Medulla oblongata (tissue), 1 donor: ENCODE results near the gene ATXN10.
"Not testable (repeated sequence)": the region's sequence is repeated elsewhere in the genome, so short reads cannot be mapped to it uniquely, and the experiment has no call there.

Source experiments
- DNase-seq: peaks from one replicate; pipeline ENCODE4 v3.0.0-alpha.2; 2015; ENCODE audit errors: extremely low spot score

ATXN10 gene

DNA sequence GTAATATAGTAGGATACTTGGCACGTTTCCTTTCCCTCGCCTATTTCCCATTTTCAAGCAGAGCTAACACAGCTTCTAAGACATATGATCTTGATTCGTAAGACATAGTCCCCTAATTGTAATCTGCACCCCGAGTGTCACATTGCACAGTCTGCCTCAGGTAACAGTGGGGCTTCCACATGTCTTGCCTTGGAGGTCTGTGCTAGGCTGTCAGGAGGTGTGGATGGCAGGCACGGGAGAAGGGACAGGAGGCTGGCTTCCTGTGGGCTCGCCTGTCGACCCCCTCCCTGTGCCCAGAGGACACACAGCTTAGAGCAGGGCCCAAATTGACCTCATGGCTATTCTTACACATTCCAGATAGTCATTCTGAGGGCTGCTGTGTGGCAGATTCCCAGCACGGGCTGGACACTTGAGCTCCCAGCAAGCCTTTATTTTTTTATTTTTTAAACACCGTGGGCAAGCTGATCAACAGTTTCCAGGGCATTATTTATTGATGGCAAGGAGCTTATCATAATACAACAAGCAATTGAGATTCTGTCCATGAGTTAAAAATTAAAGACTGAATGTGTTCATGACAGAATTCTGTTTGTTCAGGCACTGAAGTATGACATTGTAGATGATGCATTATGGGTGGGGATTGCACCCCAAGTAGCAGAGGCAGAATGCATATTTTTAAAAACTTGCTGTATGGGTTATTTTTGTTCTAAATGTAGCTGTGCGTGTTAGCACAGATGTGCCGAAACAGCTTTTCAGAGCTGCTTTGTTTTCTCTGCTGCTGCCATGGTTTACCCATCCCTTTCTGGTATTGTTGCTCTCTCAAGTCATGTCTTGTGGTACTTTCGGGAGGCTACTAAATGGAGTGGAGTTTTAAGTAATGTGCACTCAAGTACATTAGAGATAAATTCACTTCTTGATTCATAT lies 113.0 kb downstream of the ATXN10 start:
- peak; percentile 8 for DNase-seq

DNA sequence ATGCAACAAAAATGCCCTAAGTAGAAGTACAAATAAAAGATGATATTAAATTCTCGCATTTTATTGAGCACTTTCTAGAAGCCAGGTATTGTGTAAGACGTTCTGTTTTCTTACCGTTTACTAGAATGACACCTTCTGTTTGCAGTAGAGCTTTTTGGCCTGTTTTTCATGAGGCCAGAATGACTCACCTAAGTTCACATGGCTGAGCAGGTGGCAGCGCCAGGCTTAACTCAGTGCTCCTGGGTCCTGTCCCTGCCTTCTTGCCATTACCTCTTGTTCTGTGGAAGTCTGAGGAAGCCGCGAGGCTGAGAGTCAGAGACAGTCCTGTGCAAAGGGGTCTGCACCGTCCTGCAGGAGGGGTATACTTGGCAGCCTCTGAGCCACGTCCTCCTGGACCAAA lies 113.8 kb downstream of the ATXN10 start:
- DNase-seq: no peak

DNA sequence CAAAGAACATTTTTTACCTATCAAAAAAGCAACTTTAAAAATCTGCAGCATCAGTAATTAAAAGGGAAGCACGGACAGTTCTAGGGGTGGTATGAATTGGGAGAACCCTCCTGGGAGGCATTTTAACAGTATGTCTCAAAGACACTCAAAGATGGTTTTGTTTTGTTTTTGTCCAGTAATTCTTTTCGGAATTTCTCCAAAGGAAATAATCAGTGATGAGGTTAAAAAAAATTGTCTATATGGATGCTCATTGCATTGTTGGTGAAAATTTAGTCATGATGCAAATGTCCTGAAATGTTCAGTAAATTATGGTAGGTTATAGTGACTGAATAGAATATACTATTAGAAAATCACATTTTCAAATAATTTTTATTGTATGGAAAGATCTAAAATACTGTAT lies 115.1 kb downstream of the ATXN10 start:
- no peak for DNase-seq

DNA sequence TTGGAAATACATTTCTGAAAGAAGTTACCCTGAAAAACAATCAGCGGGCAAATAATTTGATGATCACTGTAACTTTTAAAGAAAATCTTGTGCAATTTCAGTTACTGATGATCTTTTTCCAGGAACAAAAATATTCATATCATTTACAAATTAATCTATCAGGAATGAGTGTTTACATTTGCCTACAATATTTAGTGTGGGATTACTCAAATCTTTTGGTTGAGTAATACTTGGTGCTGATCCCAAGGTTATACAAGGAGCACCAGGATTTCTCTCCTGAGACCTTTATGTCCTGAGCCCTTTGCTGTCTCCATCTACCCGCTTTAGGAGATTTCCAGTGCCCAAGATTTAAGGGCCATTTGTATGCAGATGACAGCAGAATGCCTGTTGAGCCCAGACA lies 116.1 kb downstream of the ATXN10 start:
- no peak for DNase-seq

DNA sequence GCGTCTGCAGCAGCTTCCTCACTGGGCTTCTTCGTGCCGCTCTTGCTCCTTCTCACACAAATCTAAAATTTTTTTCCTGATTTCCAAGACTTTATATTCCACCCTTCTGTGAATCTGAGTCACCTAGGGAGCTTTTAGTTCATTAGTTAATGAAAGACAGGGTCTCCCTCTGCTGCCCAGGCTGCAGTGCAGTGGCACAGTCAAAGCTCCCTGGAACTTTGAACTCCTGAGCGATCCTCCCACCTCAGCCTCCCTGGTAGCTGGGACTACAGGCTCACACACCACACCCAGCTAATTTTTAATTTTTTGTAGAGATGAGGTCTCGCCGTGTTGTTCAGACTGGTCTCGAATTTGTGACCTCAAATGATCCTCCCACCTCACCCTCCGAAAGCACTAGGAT lies 116.9 kb downstream of the ATXN10 start:
- no peak for DNase-seq

DNA sequence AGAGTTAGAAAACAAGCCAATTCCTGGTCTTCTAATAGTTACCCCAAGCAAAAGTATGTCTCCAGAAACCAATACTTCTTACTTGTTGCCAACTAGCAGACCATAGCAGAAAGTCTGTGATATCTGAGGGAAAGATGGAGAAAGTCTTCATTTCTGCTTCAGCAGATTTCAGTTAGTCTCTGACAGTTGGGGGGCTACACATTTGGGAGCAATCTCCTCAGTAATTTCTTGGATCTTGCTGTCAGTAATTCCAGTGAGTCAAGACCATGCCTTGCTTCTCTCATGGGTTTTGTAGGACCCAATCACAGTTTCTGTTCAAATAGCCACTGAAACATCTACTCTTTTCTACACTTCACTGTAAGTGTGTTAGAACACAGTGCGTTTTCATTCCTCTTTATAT lies 118.8 kb downstream of the ATXN10 start:
- no peak for DNase-seq

DNA sequence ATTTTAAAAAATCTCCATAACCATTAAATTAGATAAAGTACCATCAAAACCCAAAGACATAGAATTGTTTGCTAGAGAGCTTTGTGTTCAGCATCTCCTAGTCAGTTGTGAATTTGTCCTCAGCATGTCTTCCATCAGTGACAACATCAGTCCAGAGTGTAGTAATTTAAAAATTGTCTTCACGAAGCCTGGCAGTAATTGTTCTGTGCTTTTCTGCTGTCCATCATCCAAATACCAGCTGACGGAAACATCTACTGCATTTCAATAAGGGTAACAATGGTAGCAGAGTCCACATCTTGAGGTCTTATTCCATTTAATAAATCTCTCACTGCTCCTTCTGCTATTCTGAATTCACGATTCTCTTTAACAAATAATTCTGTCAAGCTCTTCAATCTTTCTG lies 121.5 kb downstream of the ATXN10 start:
- DNase-seq: no peak

DNA sequence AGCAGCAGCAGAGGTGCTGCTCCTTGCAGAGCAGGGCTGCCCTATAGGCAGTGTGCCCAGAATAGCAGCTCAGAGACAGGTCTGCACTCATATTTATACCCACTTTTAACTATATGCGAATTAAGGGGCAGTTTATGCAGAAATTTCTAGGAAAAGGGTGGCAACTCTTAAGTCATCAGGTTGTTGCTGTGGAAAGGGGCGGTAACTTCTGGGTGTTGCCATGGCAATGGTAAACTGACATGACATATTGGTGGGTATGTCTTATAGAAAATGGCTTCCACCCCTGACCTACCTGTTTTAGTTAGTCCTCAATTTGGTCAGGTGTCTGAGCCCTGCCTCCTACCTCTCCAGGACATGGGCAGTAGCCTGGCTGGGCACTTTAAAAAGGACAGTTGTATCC lies 122.3 kb downstream of the ATXN10 start:
- no peak for DNase-seq

DNA sequence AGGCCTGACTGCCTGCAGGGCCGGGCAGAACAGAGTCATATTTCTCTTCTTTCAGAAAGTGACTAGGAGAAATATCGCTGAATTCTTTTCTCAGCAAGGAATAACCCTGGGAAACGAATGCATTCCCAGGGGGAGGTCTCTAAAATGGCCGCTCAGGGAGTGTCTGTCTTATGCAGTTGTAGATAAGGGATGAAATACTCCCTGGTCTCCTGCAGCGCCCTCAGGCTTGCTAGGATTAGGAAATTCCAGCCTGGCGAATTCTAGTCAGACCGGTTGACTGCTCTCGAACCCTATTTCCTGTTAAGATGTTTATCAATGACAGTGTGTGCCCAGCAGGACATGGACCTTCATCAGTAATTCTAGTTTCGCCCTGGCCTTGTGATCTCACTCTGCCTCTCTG lies 124.4 kb downstream of the ATXN10 start:
- DNase-seq: not testable (repeated sequence)

DNA sequence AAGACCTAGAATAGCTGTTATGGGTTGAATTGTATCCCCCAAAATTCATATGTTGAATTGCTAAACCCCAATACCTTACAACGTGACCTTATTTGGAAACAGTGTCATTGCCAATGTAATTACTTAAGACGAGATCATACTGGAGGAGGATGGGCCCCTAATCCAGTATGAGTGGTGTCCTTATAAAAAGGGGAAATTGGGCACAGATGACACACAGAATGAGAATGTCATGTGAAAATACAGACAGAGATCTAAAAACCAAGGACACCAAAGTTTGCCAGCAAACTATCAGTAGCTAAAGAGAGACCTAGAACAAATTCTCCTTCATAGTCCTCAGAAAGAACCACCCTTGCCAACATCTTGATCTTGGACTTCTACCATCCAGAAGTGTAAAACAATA lies 127.7 kb downstream of the ATXN10 start:
- no peak for DNase-seq

DNA sequence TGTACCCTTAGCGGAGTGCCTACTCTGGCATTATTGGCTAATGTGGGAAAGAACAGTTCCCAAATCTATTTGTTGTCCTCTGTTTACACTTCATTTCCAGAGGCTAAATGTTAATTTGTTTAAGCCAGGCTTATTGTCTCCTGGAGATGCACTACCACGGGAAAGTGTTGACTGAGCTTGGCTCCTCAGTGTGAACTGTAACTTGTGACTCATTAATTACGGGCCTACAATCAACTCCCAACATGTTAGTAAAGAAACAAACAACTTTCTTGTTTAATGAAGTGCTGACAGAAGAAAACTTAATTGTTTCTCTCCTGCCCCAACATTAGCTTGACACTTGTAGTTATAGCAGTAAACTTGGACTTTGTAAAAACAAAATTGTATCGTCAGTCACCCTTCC lies 130.4 kb downstream of the ATXN10 start:
- no peak for DNase-seq

DNA sequence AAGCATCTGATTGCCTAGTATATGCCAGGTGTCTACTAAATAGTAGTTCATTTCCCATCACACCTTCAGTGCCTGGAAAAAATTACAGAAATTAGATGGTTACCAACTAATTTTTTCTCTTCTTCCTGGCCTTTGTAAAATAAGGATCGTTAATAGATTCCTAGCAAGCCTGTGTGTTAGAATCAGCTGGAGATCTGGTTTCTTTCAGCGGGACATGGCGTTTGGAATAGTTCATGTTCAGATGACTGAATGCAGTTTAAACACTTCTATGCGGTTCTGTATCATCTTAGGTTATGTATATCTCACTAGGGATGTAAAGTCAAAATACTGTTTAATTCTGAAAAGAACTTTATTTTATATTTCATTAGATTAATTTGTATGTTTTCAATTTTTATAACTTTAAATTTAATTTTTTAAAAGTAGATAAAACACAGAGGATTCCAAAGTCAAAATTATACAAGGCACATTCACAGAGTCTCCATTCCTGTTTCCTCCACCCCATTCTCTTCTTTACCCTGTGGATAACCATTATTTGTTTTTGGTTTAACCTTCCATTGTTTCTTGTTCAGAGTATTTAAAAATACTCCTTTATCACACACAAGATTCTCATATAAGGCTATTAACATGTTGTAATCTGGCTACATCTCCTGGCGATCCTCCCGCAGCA lies 132.8 kb downstream of the ATXN10 start:
- DNase-seq: no peak

DNA sequence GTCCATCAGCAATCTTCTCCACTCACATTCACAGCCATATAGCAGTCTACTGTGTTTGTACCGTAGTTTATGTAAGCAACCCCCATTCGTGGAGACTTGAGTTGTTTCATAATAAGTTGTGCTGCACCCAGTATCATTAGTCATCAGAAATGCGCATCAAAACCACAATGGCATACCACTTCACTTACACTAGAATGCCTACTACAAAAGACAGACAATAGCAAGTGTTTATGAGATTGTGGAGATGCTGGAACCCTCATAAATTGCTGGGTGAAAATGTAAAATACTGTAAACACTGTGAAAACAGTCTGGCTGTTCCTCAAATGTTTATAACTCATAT lies 133.3 kb downstream of the ATXN10 start:
- DNase-seq: no peak

DNA sequence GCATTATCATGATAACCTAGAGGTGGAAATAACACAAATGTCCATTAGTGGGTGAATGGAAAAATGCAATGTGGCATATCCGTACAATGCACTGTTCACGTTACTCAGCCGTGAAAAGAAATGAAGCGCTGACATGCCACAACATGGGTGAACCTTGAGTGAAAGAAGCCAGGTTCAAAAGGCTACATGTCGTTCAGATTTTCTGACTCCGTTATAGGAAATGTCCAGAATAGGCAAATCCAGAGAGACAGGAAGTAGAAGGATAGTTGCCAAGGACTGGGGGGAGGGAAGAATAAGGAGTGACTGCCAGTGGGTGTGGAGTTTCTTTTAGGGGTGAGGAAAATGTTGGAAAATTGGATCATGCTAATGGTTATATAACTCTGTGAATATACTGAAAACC lies 133.8 kb downstream of the ATXN10 start:
- no peak for DNase-seq

DNA sequence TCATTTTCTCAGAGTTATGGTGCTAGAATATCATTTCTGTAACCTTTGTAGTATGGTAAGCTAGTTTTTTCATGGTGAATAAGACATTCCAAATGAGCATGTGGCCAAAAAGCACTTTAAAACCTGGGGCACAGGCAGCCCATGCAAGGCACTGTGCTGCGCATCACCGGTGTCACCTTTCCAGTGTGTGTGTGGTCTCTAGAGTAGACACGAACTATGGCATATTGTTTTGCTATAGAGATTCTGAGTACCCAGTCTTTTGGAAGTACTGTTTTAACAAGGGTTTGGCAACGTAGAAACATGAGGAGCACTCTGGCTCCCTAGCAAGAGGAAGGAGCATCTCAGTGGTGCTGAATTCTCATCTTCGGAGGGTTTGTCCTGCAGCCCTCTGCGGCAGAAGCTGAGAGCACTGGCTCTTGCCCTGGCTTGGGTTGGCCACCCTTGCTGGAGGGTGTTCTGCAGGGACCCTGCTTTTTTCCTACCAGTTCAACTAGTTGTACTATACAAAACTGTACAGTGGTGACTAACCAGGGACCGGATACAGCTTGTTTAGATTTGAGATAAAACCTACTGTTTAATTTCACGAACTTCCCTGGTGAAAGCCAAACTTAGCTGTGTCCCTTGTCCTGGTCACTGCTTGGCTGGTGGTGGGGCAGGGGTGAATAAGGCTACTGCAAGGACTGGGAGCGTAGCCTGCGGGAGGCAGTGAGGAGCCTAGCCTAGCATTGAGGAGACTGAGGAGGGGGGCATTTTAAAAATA lies 135.7 kb downstream of the ATXN10 start:
- DNase-seq: no peak

DNA sequence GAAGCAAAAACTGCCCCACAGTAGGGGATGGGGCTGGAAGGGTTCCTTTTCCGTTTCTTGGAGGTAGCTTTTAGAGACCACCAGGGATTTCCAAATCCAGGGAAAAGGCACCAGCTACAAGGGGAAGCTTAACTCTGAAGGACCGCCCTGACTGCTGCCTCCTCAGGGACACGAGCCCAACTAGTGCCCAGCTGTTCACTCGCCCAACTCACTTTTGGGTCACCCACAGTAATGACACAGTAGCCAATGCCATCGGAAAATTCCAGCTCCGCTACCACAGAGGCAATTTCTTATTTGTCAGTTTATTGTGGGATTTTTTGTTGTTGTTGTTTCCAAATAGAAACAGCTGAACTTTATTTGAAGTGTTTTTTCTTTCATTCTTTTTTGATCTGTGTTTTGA lies 141.3 kb downstream of the ATXN10 start:
- no peak for DNase-seq

DNA sequence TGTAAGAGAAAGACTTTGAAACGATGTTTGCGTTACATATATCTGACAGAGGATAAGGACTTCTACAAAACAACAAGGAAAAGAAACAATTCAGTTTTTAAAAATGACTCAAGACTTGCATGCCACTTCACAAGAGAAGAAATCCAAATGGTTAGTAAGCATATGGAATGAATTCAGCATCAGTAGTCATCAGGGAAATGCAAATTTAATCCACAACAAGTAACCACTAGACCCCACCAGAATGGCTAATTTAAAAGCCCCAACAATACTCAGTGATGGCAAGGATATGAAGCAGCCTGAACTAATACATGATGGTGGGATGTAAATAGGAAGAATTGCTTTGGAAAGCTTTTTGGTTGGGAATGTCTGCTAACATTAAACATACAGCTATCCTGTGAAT lies 142.6 kb downstream of the ATXN10 start:
- no peak for DNase-seq

DNA sequence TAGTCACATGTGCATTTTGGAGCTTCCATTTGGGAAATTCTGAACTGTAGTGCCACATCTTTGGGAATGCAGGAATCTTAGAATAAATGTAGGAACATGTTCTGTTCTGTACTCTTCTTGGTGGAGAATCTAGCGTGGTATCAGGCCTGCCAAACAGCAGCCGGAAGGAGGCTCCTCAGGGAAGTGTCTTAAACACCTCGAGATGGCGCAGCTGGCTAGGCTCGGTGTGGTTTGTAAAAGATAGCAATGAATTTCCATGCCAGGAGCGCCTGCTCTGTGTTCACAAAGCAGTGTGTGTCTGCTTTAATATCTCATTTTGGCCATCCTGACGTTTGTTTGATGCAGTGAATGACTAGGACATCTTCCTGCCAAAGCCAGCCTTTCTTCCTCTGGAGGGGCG lies 145.1 kb downstream of the ATXN10 start:
- no peak for DNase-seq

DNA sequence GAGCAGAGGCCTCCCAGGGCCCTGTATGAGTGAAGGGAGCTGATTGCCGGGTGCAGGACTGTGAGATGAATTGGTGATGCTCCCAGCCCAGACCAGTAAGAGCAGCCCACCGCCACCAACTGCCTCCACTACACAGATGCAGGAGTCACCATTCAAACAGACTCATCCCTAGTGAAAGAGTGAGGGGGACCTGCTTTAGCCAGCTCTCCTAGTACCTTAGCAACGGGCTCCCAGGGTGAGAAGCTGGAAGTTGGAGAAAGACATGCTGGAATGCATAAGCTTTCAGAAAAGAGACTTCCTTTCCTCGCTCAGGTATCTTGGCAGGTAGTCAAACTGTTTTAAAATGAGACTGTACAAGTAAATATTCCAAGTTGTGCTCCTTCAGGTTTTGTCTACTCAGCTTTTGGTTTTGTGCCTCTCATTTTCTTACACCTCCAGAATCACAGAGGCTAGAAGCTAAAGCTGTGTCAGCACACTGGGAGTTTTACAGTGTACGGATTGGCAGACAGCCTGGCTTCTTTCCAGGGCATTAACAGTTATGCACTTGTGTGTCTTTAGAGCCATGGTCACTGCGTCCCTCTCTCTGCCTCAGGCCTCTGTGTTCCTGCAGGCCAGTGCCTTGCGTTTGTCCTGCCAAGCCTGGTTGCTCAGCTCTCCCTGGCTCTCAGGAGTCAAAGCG lies 146.2 kb downstream of the ATXN10 start:
- peak; percentile 90 for DNase-seq

DNA sequence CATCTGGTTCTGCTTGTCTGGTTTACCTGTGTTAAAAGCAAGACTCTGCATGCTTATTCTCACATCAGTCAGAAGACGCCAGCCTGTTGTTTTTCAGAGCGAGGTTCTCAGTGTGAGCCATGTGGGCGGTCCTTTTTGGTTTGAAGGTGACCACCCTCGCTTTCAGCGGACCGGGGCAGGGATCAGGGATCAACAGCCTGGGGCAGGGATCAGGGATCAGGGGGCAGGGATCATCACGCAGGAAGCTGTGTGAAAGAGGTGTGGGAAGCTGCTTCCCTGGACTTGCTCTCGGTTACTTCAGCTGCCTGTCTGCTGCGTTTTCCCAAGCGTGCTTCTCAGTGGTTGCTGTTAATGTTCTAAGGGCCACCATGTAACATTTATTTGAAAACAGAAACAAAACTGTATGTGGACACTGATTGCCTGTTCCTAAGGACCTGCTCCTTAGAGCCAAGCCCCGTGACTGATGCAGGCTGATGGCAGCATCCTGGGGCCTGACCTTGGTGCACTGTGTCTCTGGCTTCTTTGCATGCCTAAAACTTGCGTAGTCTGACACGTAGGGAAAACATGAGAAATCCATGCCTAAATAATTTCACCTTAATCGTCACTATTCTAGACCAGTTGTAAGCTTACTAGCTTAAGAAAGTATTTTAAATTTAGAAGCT lies 146.9 kb downstream of the ATXN10 start:
- DNase-seq: no peak

DNA sequence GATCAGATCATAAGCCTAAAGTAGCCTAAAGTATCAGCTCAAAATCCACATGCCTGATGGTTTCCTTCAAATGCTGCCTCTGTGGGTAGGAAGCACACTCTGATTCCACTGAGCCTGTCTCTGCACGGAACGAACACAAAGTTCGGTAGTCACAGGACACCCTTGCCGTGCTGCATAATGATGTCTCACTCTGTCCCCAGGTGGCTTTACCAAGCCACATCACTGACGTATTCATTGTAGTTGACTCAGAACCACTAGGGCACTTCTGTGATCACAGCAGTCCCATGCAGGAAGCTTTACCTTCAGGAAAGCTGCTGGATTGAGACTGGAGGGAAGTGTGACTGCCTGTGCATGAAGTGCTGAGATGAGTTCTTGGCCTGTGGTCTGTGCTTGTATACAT lies 147.7 kb downstream of the ATXN10 start:
- DNase-seq: no peak

DNA sequence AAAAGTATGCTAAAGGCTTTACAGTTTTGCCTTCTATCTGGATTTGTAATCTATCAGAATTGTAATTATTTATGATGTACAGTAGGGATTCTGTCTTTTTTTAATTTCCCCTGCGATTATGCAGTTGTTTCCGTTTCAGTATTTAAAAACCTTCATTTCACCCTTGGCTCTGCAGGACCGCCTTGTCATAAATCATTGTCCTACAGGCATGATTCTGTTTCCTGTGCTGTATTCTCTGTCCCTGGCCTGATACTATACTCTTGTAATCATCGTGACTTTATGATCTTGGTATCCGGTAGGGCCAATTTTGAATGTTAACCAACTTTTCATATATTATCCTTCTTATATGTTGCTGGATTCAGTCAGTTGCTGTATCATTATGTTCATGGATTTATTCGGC lies 151.7 kb downstream of the ATXN10 start:
- no peak for DNase-seq
